Measurements from ENCODE around the gene DTHD1.

Gene DTHD1

GRCh38 chr4:36351082-36351666 is 69.8 kb downstream of the DTHD1 start:
- DNase-seq: no peak

- no peak for DNase-seq
Observed at GRCh38 chr4:36353998-36354397, 72.6 kb downstream of the DTHD1 start.

- no peak for DNase-seq
Observed at GRCh38 chr4:36358173-36358572, 76.8 kb downstream of the DTHD1 start.

DNA sequence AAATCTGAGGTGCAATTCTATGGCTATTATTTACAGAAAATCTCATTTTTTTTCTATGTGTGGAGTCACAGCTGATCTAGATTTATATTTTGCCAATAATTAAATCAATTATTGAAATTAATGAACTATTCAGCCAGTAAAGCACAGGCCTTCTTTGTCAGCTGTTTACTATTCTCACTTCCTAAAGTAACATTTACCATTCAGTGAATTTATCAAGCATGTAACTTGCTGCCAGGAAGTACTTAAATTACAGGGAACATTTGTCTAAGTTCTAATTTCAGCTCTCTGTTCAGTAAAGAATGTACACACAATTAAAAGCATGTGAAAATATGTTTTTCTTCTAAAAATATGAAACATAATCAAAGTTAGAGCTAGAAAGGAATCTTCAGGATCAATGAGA is 79.3 kb downstream of the DTHD1 start:
- DNase-seq: no peak

GRCh38 chr4:36363024-36363423 is 81.6 kb downstream of the DTHD1 start:
- no peak for DNase-seq

DNA sequence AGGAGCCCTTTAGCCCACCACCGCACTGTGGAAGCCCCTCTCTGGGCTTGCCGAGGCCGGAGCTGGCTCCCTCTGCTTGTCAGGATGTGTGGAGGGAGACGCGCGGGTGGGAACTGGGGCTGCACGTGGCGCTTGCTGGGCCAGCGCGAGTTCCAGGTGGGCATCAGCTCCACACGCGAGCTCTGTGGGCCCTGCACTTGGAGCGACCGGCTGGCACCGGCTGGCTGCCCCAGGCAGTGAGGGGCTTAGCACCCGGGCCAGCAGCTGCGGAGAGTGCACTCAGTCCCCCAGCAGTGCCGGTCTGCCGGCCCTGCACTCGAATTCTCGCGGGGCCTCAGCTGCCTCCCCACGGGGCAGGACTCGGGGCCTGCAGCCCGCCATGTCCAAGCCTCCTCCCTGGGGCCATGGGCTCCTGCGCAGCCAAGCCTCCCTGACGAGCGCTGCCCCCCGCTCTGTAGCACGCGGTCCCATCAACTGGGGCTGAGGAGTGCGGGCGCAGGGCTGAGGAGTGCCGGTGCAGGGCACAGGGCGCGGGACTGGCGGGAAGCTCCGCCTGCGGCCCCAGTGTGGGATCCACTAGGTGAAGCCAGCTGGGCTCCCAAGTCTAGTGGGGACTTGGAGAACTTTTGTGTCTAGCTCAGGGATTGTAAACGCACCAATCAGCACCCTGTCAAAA is 93.6 kb downstream of the DTHD1 start:
- DNase-seq: no peak

GRCh38 chr4:36385951-36386571 is 104.6 kb downstream of the DTHD1 start:
- DNase-seq: no peak

GRCh38 chr4:36386691-36387090 is 105.3 kb downstream of the DTHD1 start:
- DNase-seq: no peak

- no peak for DNase-seq
Observed at GRCh38 chr4:36388710-36389109, 107.3 kb downstream of the DTHD1 start.

- DNase-seq: no peak
Observed at GRCh38 chr4:36391411-36391810, 110.0 kb downstream of the DTHD1 start.

DNA sequence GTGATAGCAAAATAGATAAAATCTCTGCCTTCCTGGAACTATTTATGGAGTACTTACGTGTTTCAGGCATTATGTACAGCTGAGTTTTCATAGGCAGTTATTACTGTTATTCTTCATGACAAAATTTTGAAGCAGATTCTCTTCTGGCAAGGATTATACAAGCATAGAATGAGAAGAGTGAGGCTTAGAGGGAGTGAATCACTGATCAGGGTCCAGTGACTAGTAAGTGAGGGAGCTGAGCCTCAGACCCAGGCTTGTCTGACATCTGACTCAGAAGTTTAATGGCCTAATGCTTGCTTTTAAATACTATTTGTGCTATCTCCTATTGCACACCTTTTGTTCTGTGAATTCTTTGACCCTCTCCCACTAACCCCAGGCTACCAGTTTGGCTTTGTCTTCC is 110.6 kb downstream of the DTHD1 start:
- no peak for DNase-seq

DNA sequence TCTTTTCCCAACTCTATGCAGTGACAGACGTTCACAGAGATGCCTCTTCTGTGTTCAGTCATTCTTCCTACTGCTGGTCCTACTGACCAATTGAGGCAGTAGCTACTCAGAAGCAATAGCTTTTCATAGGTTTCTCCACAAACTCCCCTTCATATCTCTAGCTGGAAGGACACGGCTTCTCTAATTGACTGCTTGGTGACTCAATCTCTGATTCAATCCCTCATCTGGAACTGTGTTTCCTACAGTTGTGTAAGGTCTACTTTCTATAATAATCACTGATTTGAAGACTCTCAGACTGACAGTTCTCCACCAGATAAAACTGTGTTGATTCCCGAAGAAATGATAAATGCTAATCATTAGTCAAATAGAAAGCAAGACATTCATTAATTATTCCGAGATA is 111.5 kb downstream of the DTHD1 start:
- DNase-seq: no peak

Data from DMS 273 treated with DMSO at 0.1 percent for 48 hours (cell line).